Natural killer cell (primary cell): ENCODE results near the gene C14orf132. TPM values are rescaled to one million over a fixed set of nuclear protein-coding genes. Genes with fewer than 3 reads are reported as not detected.

Experiments used
- ATAC-seq, 3 donors: fragments of 150-1000 bp in 2 of 3; fragments of 200-7000 bp in 1 of 3; cut with Tn5 transposase; 1 replicate in 1 of 3; 2 replicates in 2 of 3; pipeline ENCODE4 v1.10.0; 2021; ENCODE audit warnings: mild to moderate bottlenecking in 2 of 3, moderate library complexity in 2 of 3
- DNase-seq, 2 donors: peaks; one replicate each; pipeline versions ENCODE4 v3.0.0 to v3.0.0-alpha.2; 2013 to 2021; ENCODE audit warnings: mixed read lengths in 1 of 2
- H3K27ac ChIP-seq: one replicate; pipeline ENCODE4 v1.5.1; 2013; ENCODE audit warnings: mild to moderate bottlenecking, low read length
- H3K27me3 ChIP-seq: one replicate; pipeline ENCODE4 v1.6.1; 2013; ENCODE audit warnings: low read length; ENCODE audit not compliant: control insufficient read depth, insufficient read depth
- H3K36me3 ChIP-seq: one replicate; pipeline ENCODE4 v1.6.1; 2013; ENCODE audit warnings: low read length; ENCODE audit not compliant: control insufficient read depth, insufficient read depth
- H3K4me1 ChIP-seq: one replicate; pipeline ENCODE4 v1.6.1; 2013; ENCODE audit warnings: low read length; ENCODE audit not compliant: control insufficient read depth, insufficient read depth
- H3K4me3 ChIP-seq: one replicate; pipeline ENCODE4 v1.5.1; 2013; ENCODE audit warnings: low read length
- H3K9me3 ChIP-seq: one replicate; pipeline ENCODE4 v1.6.1; 2013; ENCODE audit warnings: low read length; ENCODE audit not compliant: control insufficient read depth, insufficient read depth
- H3K27ac Mint-ChIP-seq, 2 donors: one replicate each; pipeline ENCODE4 v1.8.0; 2022; ENCODE audit warnings: mild to moderate bottlenecking in 2 of 2, mixed read lengths in 2 of 2, moderate library complexity in 1 of 2
- H3K27me3 Mint-ChIP-seq, 2 donors: one replicate each; pipeline ENCODE4 v1.8.0; 2022; ENCODE audit warnings: low read depth in 2 of 2, mixed read lengths in 2 of 2
- H3K36me3 Mint-ChIP-seq: one replicate; pipeline ENCODE4 v1.8.0; 2022; ENCODE audit warnings: mixed read lengths
- H3K4me1 Mint-ChIP-seq, 2 donors: one replicate each; pipeline ENCODE4 v1.8.0; 2022; ENCODE audit warnings: mixed read lengths in 2 of 2
- H3K4me3 Mint-ChIP-seq: one replicate; pipeline ENCODE4 v1.8.0; 2022; ENCODE audit warnings: mild to moderate bottlenecking, moderate library complexity, mixed read lengths
- H3K9me3 Mint-ChIP-seq, 2 donors: one replicate each; pipeline ENCODE4 v1.8.0; 2022; ENCODE audit warnings: mixed read lengths in 2 of 2
- CTCF ChIP-seq: fragments of 200-600 bp; IDR thresholded peaks from one replicate; pipeline ENCODE4 v1.8.0; 2022; ENCODE audit warnings: antibody characterized with exemption
- WGBS: methylation state at CpG from one replicate; pipeline ENCODE4 v1.1.7; 2013; ENCODE audit warnings: missing lambda C conversion rate; ENCODE audit not compliant: insufficient coverage; 5-methylcytosine and 5-hydroxymethylcytosine counted together
- intact Hi-C: fragments of 100-400 bp; cut with micrococcal nuclease; formaldehyde crosslinking; loops from one replicate; pipeline ENCODE4 v1.14.2; 2022
- total RNA-seq, 4 donors: library from RNA; stranded (reverse); fragments of 120-200 nt in 1 of 4; gene quantifications; one replicate each; pipeline versions ENCODE4 v1.2.3 to v1.2.4, GENCODE V29; 2013 to 2022

The C14orf132 gene
- total RNA-seq, 3 donors from 2014 or later (not counting 1 experiment from before 2014, with no cell fraction given), result 0.07 to 0.23 TPM; not detected in 1

GRCh38 chr14:96097752-96098151 is 58.6 kb downstream of the C14orf132 start:
- ATAC-seq (no peak), DNase-seq (no peak)
- Mint-ChIP-seq H3K36me3 (no peaks in the 10 kb centered on the region), H3K4me1 (no peaks in the 10 kb centered on the region), H3K4me3 (no peak overlapping the region), H3K9me3 (no peaks in the 10 kb centered on the region), H3K27ac (no peak overlapping the region), H3K27me3 (peaks cover 0 to 4% of the 10 kb centered on the region in 2 donors)
- intact Hi-C loops, result no loop called here
- H3K4me3 ChIP-seq, result no peak overlapping the region
- WGBS, result 67% methylated on average over 7 of the region's 7 CpGs
- H3K4me1 ChIP-seq, result no peaks in the 10 kb centered on the region
- H3K27ac ChIP-seq, result no peak overlapping the region
- no peak for TF ChIP-seq CTCF
- no peaks in the 10 kb centered on the region for H3K36me3 ChIP-seq
- no peaks in the 10 kb centered on the region for H3K27me3 ChIP-seq
- no peaks in the 10 kb centered on the region for H3K9me3 ChIP-seq

DNA sequence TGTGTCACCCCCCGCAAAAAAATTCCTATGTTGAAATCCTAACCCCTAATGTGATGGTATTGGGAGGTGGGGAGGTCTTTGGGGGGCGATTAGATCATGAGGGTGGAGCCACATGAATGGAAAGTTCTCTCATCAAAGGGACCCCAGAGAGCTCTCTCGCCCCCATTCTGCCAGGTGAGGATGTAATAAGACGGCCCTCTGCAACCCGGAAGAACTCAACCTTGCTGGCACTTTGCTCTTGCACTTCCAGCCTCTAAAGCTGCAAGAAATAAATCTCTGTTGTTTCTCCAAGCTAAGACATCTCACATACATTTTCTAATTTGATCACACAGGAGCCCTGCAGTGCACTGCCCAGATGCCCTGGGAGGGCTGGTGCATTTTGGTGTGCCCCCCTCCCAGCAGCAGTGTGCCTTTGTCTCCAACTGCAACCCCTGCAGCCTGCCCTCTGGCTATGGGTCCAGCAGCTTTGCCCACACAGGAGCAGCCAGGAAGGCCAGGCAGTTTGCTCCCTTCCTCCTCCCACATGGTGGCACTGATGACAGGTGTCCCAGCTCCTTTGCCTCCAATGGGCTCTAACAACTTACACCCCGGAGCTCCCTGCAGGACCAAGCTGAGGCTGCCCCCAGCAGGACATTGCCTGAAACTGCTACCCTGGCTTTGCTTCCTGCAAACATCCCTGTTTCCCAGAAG is 59.3 kb downstream of the C14orf132 start:
- H3K27ac ChIP-seq, result no peak overlapping the region
- no peaks in the 10 kb centered on the region for H3K9me3 Mint-ChIP-seq
- H3K27me3 ChIP-seq, result no peaks in the 10 kb centered on the region
- H3K4me3 Mint-ChIP-seq, result no peak overlapping the region
- no peak overlapping the region for H3K4me3 ChIP-seq
- H3K27ac Mint-ChIP-seq, result no peak overlapping the region
- no peaks in the 10 kb centered on the region for H3K36me3 Mint-ChIP-seq
- DNase-seq (peak in 1 of 2 donors; percentile 13), ATAC-seq (no peak)
- no peaks in the 10 kb centered on the region for H3K36me3 ChIP-seq
- no peaks in the 10 kb centered on the region for H3K4me1 ChIP-seq
- 38% methylated on average over 4 of the region's 6 CpGs for WGBS
- H3K4me1 Mint-ChIP-seq, result no peaks in the 10 kb centered on the region
- no peaks in the 10 kb centered on the region for H3K9me3 ChIP-seq
- H3K27me3 Mint-ChIP-seq, result peaks cover 0 to 4% of the 10 kb centered on the region in 2 donors
- intact Hi-C loops, result no loop called here
- no peak for TF ChIP-seq CTCF

- no peak overlapping the region for H3K4me3 ChIP-seq
- Mint-ChIP-seq H3K27me3 (peaks cover 0 to 4% of the 10 kb centered on the region in 2 donors), H3K4me3 (no peak overlapping the region)
These were observed 59.8 kb downstream of the C14orf132 start for GRCh38 chr14:96098999-96099335.

More at GRCh38 chr14:96098999-96099335, 59.8 kb downstream of the C14orf132 start:
- TF ChIP-seq CTCF, result no peak
- ATAC-seq (no peak), DNase-seq (no peak)
- Histone ChIP-seq H3K36me3 (no peaks in the 10 kb centered on the region), H3K9me3 (no peaks in the 10 kb centered on the region), H3K27ac (no peak overlapping the region), H3K4me1 (no peaks in the 10 kb centered on the region), H3K27me3 (no peaks in the 10 kb centered on the region)
- Mint-ChIP-seq H3K9me3 (no peaks in the 10 kb centered on the region), H3K27ac (no peak overlapping the region), H3K4me1 (no peaks in the 10 kb centered on the region), H3K36me3 (no peaks in the 10 kb centered on the region)
- intact Hi-C loops, result no loop called here
